GM21526 (cell line): ENCODE data around the gene NARF.

Source experiments
- ATAC-seq: cut with Tn5 transposase; IDR thresholded peaks from one replicate; pipeline ENCODE4 v1.9.1; 2021; ENCODE audit warnings: moderate library complexity; ENCODE audit not compliant: unreplicated experiment, low FRiP score

NARF gene

DNA sequence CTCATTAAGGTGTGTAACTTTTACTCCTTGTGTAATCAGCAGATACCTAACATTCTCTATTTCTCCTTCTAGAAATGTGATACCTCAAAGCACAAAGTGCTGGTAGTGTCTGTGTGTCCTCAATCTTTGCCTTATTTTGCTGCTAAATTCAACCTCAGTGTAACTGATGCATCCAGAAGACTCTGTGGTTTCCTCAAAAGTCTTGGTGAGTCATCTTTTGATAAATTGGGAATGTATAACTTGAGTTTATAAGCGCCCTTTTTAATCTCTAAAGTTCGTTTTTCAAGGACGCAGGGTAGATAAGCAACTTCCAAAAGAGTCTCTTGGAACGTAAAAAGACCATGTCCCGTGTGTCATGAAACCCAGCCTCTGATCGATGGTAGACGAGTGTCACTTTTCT lies 10.2 kb downstream of the NARF start:
- no peak for ATAC-seq

DNA sequence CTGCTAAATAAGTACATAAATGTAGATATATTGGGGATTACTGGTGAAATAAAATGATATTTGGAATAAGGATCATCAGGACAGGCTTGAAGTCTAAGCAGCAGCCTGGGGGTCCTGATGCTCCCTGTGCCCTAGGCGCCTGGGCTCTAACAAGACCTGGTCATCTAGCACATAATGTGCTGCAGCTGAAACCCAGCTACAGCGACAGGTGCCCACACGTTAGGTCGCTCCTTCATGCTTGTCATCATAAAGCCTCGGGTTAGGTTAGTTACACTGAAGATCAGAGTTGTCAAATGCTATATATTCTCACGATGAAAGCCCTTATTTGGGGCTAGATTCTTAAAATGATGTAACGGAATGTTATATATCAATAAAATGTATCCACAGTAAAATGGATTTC lies 11.5 kb downstream of the NARF start:
- no peak for ATAC-seq

DNA sequence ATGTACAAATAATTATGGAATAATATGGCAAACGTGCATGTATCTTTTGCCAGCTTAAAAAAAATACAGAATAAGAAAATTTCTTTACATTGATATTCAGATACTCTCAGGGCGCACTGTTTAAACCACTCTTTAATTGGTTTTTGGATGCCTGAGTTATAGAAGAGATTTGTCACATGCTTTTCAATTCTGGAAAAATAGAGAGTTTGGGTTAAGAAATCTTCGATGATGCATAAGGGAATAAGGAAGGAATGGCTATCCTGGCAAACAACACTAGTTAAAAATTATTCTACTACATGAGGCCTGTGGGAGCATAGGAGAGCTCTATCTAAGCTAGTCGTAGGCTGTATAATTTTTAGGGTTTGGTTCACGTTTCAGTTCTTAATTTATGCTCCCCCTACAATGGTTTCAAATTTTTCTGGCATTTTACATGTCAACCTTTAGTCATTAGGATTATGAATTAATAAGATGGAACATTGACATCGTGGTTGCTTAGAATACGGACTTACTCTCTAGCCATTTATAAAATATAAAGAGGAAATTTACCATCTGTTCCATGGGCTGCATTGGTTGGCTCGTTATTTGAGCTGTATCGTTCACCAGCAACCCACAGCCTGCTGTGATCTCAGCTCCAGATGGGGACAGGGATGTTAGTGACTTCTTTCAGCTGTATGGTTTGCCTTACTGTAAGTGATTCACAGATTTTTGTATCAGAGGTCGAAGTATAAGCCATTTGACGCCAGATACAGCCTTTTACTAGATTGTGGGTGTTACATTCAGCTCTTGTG lies 15.9 kb downstream of the NARF start:
- ATAC-seq, result no peak

DNA sequence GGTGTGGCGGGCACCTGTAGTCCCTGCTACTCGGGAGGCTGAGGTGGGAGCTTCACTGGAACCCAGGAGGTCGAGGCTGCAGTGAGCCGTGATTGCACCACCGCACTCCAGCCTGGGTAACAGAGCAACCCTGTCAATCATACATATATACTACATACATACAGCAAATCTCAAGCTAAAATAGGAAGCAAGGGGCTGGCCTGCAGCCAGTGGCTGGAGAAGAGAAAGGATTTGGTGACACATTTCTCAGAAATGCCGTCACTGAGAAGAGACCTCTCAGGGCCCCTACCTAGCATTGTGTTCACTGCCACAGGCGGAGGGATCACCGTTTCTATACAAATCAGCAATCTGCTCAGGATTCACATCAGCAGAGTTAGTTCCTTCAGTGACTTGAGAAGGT lies 16.9 kb downstream of the NARF start:
- no peak for ATAC-seq

DNA sequence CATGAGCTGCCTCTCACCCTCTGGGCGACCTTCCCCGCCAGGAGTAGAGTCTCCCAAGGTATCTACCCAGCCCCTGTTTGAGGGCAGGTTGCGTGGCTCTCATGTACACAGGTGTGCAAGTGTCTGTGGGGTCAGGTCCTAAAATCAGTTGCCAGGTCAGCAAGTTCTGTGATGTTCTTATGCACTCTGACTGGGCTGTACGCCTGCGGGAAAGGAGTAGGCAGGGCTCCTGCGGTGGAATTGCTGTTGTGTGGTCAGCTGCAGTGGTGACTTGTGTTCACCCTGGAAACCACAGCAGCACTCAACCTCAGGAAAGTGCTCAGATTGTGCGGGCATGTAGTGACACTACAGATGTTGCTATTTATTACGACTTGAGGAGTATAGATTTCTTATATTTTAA lies 19.4 kb downstream of the NARF start:
- no peak for ATAC-seq

DNA sequence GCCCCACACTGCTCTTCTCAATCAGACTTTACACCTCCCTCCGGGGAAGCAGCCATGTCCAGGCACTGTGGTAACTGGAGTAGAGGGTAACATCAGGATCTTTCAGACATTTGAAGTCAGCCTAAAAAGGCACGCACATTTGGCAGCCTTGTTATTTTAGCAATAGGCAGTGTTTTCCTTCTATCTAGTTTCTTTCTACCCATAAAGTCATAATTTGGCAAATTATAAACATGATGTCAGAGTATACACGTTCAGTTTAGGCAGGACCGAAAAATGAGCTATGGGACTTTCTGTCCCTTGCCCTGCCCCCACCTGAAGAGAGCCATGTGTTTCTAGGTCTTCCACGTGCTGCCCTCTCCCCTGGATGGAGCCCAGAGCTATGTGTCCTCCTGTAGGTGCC lies 21.1 kb downstream of the NARF start:
- no peak for ATAC-seq

DNA sequence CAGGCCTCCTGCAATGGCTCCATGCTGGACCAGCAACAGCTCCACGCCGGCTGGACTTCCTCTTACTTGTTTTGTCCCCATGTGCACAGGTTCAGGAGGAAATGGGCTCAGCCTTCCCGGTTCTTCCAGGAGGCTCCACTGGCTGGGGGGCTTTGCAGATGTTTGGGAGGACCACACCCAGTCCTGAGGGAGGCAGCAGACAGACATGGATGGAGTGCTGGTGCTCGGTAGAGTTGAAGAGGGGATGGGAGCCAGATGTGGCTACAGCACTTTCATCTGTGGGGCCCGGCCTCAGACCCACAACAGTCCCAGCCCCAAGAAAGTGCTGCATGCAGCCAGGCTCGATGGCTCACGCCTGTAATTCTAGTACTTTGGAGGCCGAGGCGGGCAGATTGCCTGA lies 21.8 kb downstream of the NARF start:
- no peak for ATAC-seq

DNA sequence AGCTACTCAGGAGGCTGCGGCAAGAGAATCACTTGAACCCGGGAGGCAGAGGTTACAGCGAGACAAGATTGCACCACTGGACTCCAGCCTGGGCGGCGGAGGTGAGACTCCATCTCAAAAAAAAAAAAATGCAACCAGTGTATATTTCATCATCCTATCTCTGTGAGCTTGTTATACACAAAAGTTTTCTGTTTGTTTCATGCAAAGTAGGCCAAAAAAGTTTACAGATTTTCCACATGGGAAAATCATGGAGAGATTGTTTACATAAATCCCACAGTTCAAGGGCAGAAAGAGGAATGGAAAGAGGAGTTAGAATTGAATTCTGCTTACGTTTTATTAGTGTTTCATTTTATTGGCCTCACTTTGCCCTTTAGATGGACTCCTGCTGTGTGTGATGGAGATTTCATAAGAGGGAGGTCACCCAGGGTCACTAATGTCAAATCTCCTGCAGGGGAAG lies 24.7 kb downstream of the NARF start:
- ATAC-seq, result no peak

DNA sequence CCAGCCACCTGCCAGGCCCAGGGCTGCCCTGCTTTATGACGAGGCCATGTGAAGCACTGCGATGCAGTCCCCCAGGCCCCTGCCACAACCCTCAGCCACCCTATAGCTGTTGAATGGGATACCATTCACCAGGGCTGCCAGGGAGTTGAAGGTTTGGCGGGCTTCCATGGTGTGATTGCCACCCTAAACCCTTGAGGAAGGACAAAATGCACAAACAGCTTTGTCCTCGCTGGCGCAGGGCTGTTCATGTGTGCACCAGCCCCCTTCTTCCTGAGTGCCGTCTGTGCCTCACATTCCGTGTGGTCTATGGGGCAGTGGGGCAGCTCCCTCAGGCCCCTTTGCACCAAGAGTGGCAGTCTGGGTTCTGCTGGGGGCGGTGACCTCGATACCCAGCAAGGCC lies 25.3 kb downstream of the NARF start:
- no peak for ATAC-seq

DNA sequence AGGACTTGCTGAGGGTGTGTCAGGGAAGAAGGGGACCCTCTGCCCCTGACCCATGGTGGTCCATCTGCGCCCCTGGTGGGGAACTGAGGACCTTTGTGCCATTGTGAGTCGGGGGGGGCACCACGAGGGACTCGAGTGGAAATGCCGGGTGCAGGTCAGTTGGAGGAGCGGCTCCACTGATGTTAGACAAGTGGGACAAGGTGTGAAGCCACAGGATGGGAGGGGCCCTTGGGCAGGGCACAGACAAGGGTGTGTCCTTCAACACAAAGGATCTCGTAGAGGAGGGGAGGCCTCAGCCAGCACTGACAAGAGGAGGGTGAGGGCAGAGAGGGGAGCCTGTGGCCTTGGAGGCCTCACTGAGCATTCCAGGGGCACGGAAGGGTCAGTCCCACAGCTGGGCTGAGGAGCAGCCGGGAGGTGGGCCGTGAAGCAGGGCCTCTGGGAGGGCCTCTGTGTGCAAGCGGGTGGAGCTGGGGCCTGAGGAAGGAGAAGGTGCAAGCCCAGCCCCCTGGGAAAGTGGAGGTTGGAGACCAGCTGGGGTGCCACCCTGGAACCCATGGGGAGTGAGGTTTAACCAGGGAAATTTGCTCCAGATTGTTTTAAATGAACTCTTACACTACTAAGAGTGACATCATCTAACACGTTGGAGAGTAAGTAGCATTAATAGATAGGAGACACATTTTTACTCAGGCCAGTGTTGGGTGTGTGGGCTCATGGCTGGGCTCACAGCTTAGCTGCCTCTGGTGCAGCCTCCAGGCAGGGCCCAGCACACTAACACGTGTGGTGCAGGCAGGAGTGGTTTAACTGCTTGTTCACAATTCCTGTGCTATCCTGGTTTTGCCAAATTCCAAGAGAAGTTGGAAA lies 27.9 kb downstream of the NARF start:
- ATAC-seq, result no peak

DNA sequence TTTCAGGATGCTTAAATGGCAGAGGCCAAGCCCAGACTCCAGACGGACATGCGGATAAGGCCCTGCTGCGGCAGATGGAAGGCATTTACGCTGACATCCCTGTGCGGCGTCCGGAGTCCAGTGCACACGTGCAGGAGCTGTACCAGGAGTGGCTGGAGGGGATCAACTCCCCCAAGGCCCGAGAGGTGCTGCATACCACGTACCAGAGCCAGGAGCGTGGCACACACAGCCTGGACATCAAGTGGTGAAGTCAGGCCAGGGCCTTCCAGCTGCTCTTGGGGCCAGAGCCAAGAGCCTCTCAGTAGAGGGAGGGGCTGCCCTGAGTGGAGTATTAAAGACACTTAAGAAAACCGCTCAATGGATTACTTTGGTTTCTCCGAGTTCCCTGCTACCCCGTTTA lies 29.4 kb downstream of the NARF start:
- no peak for ATAC-seq

DNA sequence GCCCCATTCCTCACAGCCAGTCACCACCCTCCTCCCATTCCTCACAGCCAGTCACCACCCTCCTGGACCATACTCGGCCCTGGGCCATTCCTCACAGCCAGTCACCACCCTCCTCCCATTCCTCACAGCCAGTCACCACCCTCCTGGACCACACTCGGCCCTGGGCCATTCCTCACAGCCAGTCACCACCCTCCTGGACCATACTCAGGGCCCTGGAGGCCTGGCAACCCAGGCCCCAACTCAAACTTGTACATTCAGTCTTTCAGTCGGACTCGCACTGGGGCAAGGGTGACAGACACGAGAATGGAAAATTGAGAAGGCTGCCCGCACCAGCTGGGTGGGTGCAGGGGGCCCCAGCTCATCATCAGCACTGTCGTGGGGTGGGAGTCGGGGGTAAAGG lies 30.6 kb downstream of the NARF start:
- ATAC-seq, result no peak

DNA sequence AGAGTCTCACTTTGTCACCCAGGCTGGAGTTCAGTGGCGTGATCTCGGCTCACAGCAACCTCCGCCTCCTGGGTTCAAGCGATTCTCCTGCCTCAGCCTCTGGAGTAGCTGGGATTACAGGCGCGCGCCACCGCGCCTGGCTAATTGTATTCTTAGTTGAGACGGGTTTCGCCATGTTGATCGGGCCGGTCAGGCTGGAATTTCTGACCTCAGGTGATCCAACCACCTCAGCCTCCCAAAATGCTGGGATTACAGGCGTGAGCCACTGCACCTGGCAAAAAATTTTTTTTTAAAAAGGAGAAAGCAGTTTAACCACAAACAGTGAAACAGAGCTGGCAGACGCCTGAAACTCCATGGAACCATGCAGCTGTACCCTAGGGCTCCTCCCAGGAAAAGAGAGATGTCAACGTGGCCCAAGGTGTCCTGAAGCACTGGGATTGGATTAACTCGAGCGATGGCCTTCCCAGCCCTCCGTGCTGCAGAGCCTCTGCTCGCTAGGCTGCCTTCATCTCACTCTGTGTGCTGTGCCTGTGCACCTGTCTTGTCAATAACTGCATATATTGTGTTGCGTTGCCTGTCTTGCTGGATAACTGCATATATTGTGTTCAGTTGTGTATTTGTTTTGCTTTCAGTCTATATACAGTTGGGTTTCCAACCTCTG lies 31.4 kb downstream of the NARF start:
- ATAC-seq, result no peak

DNA sequence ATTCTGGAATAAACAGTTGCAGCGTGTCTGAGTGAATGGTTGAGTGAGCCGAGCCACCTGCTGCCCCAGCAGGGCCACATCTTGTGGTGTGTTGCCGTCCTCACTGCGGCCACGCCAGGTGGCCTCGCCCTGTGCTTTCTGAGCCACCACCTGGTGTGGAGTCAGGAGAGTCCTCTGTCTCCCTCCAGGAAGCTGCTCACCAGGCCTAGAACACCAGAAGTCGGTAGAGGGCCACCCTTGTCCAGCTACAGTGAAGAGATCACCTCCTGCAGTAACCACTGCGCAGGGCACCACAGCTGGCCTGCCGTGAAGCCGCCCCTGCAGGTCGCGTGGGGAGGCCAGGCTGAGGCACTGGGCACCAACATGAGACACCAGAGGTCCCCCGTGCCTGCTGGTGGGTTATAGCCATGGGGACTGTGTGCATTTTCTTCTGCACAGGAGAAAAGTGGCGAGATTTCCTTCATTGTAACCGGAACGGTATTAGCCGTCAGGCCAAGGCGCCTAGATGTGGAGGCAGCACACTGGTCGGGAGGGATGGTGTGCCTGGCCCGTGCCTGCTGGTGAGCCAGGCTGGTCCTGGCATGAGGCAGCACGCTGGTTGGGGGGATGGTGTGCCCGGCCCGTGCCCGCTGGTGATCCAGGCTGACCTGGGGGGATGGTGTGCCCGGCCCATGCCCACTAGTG lies 32.1 kb downstream of the NARF start:
- no peak for ATAC-seq

DNA sequence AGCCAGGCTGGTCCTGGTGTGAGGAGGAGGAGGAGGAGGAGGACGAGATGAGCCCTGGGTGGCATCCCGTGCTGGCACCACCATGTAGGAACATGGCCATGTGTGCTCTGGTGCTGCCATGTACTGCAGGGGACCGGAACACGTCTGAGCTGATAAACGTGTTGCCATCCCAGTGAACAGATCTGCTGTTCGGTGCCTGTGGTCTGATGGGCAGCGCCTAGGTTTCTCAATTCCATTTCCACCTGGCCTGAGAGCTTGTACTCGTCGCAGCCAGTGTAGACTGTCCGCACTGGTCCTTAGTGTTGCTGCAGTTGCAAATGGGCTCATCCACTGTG lies 32.6 kb downstream of the NARF start:
- no peak for ATAC-seq

DNA sequence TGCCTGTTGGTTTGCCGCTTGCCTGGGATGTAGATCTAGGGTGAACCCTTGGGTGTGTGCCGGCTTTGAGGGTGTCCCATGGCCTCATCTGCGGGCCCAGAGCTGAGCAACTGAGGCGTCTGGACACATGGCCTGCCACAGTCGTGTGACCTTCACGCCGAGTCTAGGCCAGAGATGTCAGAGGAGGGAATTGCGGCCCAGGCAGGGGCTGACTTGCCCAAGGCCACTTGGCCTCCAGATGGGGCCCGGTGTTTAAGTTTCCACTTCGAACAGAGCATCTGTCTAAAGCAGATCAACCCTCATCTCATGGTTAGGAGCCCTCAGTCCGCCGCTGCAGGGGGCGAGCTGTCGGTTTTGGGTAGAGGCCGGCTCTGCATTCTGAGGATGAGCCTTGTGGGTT lies 33.0 kb downstream of the NARF start:
- no peak for ATAC-seq

DNA sequence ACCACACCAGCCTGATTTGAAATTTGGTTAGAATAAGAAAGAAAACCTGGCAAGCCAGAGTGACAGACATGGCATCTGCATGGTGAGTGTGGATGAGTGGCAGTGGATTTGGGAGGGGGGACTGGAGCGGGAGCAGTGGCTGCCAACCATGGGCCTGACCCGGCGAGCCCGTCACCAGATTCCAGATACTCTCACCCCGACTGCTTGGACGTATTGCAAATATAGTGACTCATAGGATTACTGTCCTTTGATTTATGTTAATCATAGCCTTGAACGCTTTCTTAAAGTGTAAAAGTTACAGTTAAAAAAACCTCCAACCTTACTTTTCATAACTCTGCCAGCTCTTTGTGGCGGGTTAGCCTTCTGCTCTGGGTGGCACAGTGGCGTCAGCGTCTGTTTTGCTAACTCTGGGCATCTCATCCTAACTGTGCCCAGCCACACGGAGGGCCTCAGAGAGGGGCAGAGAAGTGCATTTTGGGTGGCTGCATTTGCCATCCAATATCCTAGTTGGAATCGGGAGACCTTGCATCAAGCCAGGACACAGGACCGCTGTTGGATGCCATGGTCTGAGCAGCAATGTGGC lies 34.2 kb downstream of the NARF start:
- ATAC-seq, result no peak

DNA sequence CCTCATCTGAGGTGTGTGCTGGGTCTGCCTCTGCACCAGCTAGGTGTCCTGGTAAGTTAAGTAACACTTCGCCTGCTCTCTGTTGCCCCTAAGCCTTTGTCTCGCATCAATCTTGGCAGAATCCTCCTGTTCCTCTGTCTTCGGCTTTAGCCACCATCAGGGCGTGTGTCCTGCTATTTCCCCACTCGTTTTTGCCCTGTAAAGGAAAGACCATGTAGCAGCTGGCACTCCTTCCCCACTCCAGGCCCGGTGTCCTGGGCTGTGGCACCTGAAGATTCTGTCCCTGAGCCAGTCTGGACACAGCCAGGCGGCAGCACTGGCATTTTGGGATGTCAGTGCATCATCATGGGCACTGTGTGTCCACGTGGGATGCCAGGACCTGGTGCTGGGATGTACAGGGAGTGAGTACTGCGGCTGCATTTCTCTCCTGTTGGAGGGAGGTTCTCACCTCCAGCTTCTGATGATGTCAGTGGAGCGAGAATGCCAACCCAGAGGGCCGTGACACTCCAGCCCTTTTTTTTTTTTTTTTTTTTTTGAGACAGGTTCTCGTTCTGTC lies 34.8 kb downstream of the NARF start:
- ATAC-seq, result no peak

DNA sequence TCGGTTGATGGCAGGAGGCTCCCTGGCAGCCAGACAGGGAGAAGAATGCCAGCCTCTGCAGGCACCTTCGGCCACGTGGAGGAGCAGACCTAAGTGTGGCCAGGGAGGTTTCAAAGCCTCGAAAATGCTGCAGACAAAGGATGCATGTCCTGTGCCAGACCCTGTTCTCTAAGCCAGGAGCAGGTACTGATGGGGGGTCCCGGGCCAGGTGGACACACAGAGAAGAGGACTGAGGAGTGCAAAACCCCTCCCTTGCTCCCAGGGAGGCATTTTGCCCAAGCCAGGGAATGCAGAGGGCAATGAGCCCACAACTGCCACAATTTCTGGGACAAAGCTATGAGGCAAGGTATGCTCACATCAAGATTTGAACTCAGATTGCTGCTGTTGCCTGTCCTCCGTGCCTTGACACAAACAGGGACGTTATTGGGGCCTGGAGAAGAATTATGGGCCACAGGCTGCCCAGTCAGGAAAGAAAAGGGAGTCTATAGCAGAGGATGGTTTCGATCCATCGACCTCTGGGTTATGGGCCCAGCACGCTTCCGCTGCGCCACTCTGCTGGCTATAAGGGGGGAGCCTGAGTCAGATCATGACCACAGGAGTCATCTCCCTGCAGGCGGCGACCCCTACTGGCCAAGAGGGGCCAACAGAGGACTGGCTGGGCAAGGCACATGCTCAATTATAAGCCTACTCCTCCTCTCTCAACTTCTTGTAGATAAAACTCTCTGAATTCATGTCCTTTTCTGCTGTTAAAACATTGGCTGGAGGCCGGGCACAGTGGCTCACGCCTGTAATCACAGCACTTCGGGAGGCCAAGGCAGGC lies 35.9 kb downstream of the NARF start:
- ATAC-seq, result peak; percentile 47
